CD4-positive, alpha-beta T cell treated with Interleukin-6 for 4 hours (primary cell): ENCODE measurements around the gene LGR5.
"Not testable (repeated sequence)": the region's sequence is repeated elsewhere in the genome, so short reads cannot be mapped to it uniquely, and the experiment has no call there.

Experiments
- DNase-seq: peaks from one replicate; pipeline ENCODE4 v3.0.0-alpha.2; 2020; ENCODE audit warnings: mixed read lengths

Gene LGR5

DNA sequence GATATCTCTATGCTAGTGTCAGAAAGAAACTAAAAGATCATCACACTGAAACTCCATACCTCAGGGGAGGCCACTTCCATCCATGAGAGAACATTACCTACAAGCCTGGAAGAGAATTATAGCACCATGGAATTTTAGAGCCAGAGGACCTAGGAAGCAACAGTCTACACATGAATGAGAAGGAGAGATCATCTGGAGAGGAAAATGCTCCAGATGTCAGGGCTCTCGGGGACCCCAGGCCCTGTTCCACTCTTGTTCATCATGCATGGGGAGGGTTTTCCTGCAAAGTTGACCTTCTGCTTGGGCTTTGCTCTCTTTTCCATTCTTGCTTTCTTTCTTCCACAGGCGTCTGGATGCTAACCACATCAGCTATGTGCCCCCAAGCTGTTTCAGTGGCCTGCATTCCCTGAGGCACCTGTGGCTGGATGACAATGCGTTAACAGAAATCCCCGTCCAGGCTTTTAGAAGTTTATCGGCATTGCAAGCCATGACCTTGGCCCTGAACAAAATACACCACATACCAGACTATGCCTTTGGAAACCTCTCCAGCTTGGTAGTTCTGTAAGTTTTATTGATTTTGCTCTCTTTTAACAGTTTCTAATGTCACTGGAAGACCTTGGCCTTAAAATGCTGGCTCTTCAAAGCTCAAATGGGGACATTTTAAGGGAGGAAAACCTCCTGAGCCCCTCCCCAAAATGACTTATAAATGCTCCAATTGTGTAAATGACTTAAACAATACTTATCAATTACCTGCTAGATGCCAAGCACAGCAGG, 113.3 kb downstream of the LGR5 start:
- no peak for DNase-seq

GRCh38 chr12:71555191-71555590, 115.6 kb downstream of the LGR5 start:
- DNase-seq = no peak

DNA sequence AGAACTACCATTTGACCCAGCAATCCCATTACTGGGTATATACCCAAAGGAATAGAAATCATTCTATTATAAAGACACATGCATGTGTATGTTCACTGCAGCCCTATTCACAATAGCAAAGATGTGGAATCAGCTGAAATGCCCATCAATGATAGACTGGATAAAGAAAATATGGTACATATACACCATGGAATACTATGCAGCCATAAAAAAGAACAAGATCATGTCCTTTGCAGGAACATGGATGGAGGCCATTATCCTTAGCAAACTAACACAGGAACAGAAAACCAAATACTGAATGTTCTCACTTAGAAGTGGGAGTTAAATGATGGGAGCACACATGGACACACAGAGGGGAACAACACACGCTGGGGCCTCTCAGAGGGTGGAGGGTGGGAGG, 116.2 kb downstream of the LGR5 start:
- not testable (repeated sequence) for DNase-seq

DNA sequence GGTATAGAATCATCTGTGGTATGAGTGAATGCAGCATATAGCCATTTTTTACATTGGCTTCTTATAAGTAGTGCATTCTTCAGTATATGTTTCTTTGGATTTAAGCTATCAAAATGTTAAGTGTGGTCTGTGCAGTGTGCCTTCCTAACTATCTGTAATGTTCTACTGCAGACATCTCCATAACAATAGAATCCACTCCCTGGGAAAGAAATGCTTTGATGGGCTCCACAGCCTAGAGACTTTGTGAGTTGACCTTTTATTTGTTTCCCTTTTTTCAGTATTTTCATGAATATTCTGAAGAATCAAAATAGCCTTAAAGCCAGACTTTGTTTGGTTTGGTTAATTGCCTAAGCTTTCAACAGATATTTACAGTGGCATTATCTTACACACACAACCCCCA, 116.8 kb downstream of the LGR5 start:
- no peak for DNase-seq

- DNase-seq = no peak
These were observed 117.3 kb downstream of the LGR5 start for GRCh38 chr12:71556875-71557274.

DNA sequence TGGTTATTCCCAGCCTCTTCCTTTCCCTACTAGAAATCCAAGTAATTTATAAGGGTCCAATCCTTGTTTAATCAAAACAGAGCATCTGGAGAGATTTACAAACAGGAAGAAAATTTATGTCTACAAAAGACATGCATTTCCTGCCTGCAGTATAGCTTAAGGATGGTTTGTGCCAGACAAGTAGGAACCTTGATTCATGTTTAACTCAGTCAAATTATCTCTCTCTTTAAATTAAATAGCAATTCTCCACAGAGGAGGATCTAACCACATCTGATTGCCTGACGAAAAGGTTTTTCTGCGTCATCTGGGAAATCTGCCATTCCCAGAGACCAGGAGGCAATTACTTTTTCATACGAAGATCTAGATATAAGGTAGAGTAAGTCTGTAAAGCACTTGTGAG, 118.8 kb downstream of the LGR5 start:
- DNase-seq = no peak

DNA sequence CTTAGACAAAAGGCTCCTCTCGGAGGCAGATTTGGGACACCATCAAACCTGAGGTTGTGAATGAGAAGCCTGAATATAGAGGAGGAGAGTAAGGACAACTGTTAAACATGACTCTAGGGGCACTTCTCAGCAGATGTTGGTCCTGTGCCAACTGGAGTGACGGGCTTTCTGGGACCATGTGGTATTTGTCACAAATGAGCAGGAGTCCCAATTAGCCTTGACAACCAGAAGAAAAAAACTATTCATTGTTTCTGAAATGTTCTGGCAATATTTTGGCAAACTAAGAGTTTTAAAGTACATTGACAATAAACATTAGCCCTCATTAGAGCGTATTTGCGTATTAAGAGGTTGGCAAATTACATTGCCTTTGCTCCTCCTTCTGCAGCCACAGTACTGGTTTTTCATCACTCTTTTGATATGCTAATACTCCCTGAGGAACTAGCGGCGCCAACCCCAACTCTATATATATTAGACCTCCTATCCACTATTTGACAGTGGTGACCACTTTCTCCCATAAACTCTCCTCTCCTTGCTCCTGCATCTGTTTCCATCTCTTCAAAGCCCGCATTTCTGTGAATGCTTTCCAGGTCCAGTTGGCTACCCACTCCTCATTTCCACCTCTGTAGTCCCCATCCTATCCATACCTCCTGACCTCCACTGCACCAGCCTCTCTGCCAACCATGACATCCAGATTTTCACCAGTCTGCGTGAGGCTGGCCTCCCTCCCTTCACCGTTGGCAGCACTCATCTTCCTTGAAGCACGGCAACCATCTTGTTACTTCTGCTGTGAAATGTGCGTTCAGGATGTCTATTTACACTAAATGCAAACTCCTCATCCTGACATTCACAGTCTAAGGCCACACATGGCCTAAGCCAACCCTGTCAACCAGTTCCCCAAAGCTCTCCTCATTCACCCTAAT, 123.3 kb downstream of the LGR5 start:
- DNase-seq = no peak

DNA sequence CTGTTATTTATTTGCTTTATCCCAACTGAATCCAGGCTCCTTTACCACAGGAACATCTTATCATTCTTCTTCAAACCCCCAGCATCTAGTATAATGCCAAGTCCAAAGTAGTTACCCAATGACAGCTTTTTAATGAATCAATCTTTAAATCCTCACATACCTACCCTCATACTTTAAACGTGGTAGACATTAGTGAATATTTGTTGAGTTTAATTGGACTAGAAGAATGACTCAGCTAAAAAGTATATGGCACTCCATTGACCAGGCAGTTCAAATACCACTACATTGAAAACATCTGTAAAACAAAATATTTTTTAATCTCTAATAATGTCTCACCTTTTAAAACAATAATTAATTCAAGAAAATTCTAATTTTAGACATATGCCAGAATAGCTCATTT, 125.9 kb downstream of the LGR5 start:
- DNase-seq = no peak

DNA sequence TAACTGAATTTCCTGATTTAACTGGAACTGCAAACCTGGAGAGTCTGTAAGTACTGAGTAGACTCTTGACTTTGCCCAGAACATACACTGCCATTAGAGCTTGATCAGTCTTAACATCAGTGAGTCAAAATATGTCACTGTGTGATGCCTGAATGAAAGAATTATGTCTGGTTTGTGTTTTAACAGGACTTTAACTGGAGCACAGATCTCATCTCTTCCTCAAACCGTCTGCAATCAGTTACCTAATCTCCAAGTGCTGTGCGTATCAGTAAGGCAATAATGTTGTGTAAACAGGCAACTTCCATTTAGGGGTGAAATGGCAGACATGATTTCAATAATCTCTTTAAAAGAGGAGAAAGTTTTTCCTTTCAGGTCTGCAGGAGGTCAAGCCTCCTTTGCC, 127.1 kb downstream of the LGR5 start:
- no peak for DNase-seq

GRCh38 chr12:71567537-71567936, 127.9 kb downstream of the LGR5 start:
- no peak for DNase-seq

GRCh38 chr12:71569885-71570284, 130.3 kb downstream of the LGR5 start:
- not testable (repeated sequence) for DNase-seq

DNA sequence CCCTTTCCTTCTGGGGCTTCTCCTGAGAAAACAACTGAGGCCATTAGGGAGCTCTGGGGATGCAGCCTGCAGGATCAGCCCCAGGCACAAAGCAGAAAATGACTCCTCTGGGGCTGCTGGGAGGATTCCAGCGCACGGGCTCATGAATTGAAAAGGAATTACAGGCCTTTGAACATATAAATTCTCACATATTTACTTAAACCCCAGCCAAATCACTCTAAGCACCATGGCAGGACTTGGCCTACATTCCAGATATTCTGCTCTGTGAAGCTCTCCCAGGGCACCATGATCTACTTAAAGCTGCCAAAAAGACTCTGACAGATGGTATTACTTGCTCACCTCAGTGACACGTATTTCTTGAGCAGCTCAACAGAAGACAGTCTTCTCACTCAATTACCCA, 136.9 kb downstream of the LGR5 start:
- DNase-seq = no peak

- DNase-seq = no peak
These were observed 139.2 kb downstream of the LGR5 start for GRCh38 chr12:71578694-71579258.

GRCh38 chr12:71581206-71581605, 141.6 kb downstream of the LGR5 start:
- no peak for DNase-seq

GRCh38 chr12:71582925-71583324, 143.3 kb downstream of the LGR5 start:
- no peak for DNase-seq

GRCh38 chr12:71584356-71584755, 144.8 kb downstream of the LGR5 start:
- DNase-seq = no peak

DNA sequence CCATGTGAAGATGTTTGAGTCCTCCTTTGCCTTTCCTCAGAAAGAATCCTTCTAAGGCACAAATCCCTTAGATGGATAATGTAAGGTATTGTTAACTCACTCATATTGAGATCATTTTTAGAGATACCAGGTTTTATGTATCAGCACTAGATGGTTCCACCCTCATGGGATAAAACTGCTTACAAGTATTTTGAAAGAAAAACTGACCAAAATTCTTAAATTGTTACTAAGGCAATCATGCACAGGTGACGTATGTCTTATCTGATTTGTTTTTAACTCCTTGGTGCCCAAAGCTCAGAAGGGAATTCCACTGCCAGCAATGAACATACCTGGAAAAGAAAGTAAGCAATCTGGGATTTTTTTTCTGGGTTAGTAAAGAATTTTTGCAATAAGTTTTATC, 145.6 kb downstream of the LGR5 start:
- no peak for DNase-seq

DNA sequence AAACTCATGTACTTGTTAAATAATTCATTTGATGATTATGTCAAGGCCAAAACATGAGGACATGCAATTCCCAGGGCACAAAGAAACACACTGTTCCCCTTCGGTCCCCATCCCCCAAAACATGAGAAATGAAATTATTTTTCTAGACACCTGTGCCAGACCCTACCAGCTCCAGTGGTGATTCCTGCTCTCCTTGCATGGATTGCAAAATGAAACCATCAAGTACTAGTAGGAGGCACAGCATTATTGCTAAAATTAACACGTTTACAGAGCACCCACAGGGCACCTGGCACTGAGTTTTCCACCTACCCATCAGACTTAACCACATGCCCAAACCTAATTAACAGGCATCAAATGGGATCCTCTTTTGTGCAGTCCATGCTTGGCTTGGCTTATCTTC, 147.4 kb downstream of the LGR5 start:
- no peak for DNase-seq

GRCh38 chr12:71589478-71589881, 149.9 kb downstream of the LGR5 start:
- DNase-seq = no peak

- no peak for DNase-seq
These were observed 152.0 kb downstream of the LGR5 start for GRCh38 chr12:71591601-71592000.

GRCh38 chr12:71592841-71593240, 153.2 kb downstream of the LGR5 start:
- no peak for DNase-seq

DNA sequence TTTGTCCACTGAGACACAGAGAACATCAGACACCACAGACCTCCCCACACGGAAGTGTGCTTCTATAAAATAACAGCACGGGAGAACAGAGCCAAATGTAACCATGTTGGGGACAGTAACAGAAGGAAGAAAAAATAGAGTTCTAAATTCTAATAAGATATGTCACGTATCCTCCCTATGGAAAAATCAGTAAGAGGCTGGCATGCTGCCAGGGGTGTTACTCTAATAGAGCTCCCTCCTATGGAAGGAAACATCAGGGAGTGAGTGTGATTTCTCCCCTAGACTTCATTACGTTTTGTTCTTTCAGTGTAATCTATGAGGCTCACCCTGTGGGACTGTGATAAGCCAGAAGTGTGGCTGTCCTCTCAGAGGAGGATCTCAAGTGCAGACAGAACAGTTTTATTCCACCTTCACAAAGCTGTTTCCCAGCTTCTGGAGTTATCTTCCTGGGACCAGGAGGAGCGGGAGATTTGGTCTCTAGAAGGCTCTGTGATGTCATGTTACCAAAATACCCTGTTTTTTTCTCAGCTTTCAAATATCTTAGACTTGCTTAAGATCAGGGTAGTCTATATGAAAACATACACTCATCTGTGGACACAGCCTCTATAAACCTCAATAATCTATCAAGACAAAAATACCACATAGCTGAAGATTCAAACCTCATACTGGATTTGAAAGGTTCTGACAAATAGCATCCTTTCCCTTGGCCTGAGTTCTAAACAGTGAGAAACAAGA, 154.8 kb downstream of the LGR5 start:
- DNase-seq = no peak

GRCh38 chr12:71599210-71599609, 159.6 kb downstream of the LGR5 start:
- no peak for DNase-seq
